Heart right ventricle (tissue), 16 donors: Measurements from ENCODE around the gene SYTL3. TPM values are rescaled to one million over a fixed set of nuclear protein-coding genes. Genes with fewer than 3 reads are reported as not detected.

ENCODE experiments used
- ATAC-seq, 8 donors: fragments of 200-7000 bp; cut with Tn5 transposase; one replicate each; pipeline ENCODE4 v1.9.1; 2020; ENCODE audit warnings: mild to moderate bottlenecking in 8 of 8, moderate library complexity in 8 of 8, moderate number of reproducible peaks in 1 of 8
- DNase-seq, 2 donors: peaks; one replicate each; pipeline ENCODE4 v3.0.0-alpha.2; 2020
- H3K27ac ChIP-seq, 10 donors: fragments of 200-600 bp; sonication (generic) in 2 of 10; one replicate each; pipeline versions ENCODE4 v1.5.0 to v1.8.0; 2020 to 2022; ENCODE audit warnings: mild to moderate bottlenecking in 3 of 10
- H3K27me3 ChIP-seq, 7 donors: fragments of 200-600 bp; one replicate each; pipeline ENCODE4 v1.8.0; 2021 to 2022; ENCODE audit warnings: mild to moderate bottlenecking in 2 of 7
- H3K36me3 ChIP-seq, 9 donors: fragments of 200-600 bp; sonication (generic) in 1 of 9; one replicate each; pipeline versions ENCODE4 v1.5.0 to v1.8.0; 2020 to 2022; ENCODE audit warnings: mild to moderate bottlenecking in 2 of 9
- H3K4me1 ChIP-seq, 9 donors: fragments of 200-600 bp; sonication (generic) in 1 of 9; one replicate each; pipeline versions ENCODE4 v1.5.0 to v1.8.0; 2020 to 2022; ENCODE audit warnings: mild to moderate bottlenecking in 4 of 9
- H3K4me3 ChIP-seq, 10 donors: fragments of 200-600 bp; sonication (generic) in 2 of 10; one replicate each; pipeline versions ENCODE4 v1.5.0 to v1.8.0; 2020 to 2022; ENCODE audit warnings: mild to moderate bottlenecking in 7 of 10, moderate library complexity in 2 of 10
- H3K9me3 ChIP-seq, 11 donors: fragments of 200-600 bp in 10 of 11; sonication (generic) in 2 of 11; one replicate each; pipeline versions ENCODE4 v1.5.0 to v1.8.0; 2013 to 2022; ENCODE audit warnings: mild to moderate bottlenecking in 2 of 11, control low read depth in 1 of 11, moderate library complexity in 1 of 11
- WGBS, 2 donors: extraction: QIAGEN DNeasy Blood & Tissue Kit; methylation state at CpG; one replicate each; pipeline ENCODE4 v1.1.7; 2013; ENCODE audit warnings: inconsistent platforms in 1 of 2; 5-methylcytosine and 5-hydroxymethylcytosine counted together
- intact Hi-C, 10 donors: fragments of 100-400 bp; cut with DNase I; formaldehyde crosslinking; loops; one replicate each; pipeline versions ENCODE4 v1.11.1 to v1.14.2; 2022
- polyA plus RNA-seq, 2 donors: library from polyadenylated mRNA; stranded (reverse); fragments of 200-250 nt; gene quantifications; one replicate each; pipeline ENCODE4 v1.2.3, GENCODE V29; 2013
- total RNA-seq, 10 donors: library from RNA; stranded (reverse); fragmentation: NEBNext Ultra II Directional in 3 of 10; extraction: Animal tissue kit (Norgen Biotek cat#: 25700) in 3 of 10; gene quantifications; one replicate each; pipeline versions ENCODE4 v1.2.1 to v1.2.4, GENCODE V29; 2021 to 2023
- TF ChIP-seq, protein P1 (sequence below), 9 donors: fragments of 200-600 bp; sonication (generic) in 2 of 9; IDR thresholded peaks; one replicate each; pipeline versions ENCODE4 v1.5.0 to v1.8.0; 2021 to 2022; ENCODE audit warnings: antibody characterized with exemption in 9 of 9, mild to moderate bottlenecking in 5 of 9, moderate library complexity in 1 of 9
- donor health status: Arrhythmogenic right ventricular cardiomyopathy.
- donor health status: ischemic (EF 13 %, LVEDD 7.1; RV severe dilation, severe dysfunction).
- donor health status: healthy with polysubstance abuse.
- donor health status: DM: no; HTN: yes; CAD: no.
- donor health status: DM: no; HTN: no; CAD: no.
- donor health status: ischemic (EF 25% LVEDD 6.9; RV normal size, moderate dysfunction).
- donor health status: ischemic (EF 25% LVEDD 5.7; RV mildly dilated, moderate dysfunction).
- donor health status: healthy.
- donor health status: DM: yes; HTN: yes; CAD: no.
- donor health status: Ischemic cardiomyopathy.
- donor health status: ischemic (EF 35%, LVEDD 5.7; RV mildly dilated, moderate dysfunction).
- donor health status: nonischemic (EF 11% LVEDD 7.7; RV severe dilation, severe dysfunction).
- donor health status: DM: yes; HTN: yes; CAD: no.
- donor health status: PGD.
- donor health status: ischemic (EF 29% LVEDD 5.4; RV normal size, mild dysfunction).
- donor health status: nonischemic (EF 23%, LVEDD 6.1; RV moderate dilation, normal function).

The SYTL3 gene
- total and polyA plus RNA-seq, 12 donors = 3.6 to 11.9 (median 8.1) TPM

DNA sequence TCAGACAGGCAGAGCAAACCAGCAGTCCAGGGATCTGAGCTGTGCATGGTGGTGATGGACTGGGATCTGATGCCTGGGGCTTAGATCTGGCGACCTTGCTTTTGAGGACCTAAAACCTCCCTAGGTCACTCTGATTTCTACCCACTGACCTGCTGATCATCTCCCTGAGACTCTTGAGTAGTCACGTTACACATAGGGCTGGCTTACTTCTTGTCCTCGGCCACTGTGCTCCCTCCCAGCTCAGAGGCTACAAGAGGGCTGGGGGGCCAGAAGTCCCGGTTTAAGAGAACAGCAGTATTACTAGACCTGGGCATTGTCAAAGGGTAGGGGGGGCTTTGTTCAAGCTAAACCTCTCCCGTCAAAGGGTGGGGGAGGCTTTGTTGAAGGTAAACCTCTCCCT lies 10.8 kb upstream of the SYTL3 start:
- H3K4me1 ChIP-seq = peaks cover 6 to 53% (median 43%) of the 10 kb centered on the region in 9 donors
- no peaks in the 10 kb centered on the region for H3K27me3 ChIP-seq
- H3K36me3 ChIP-seq = peaks cover 0 to 78% (median 23%) of the 10 kb centered on the region in 9 donors
- TF ChIP-seq, protein P1, sequence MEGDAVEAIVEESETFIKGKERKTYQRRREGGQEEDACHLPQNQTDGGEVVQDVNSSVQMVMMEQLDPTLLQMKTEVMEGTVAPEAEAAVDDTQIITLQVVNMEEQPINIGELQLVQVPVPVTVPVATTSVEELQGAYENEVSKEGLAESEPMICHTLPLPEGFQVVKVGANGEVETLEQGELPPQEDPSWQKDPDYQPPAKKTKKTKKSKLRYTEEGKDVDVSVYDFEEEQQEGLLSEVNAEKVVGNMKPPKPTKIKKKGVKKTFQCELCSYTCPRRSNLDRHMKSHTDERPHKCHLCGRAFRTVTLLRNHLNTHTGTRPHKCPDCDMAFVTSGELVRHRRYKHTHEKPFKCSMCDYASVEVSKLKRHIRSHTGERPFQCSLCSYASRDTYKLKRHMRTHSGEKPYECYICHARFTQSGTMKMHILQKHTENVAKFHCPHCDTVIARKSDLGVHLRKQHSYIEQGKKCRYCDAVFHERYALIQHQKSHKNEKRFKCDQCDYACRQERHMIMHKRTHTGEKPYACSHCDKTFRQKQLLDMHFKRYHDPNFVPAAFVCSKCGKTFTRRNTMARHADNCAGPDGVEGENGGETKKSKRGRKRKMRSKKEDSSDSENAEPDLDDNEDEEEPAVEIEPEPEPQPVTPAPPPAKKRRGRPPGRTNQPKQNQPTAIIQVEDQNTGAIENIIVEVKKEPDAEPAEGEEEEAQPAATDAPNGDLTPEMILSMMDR (IDR thresholded peaks at IDR 0.05) = no peak
- no peak overlapping the region for H3K4me3 ChIP-seq
- 79 to 90% methylated on average over 5 of the region's 5 CpGs for WGBS, 2 donors
- no peaks in the 10 kb centered on the region for H3K9me3 ChIP-seq
- intact Hi-C loops = loop anchor here in 1 of 10 donors (10.0 kb wide), 1 partner anchor 56 kb away; no protein-coding TSS in a partner anchor
- ATAC-seq (no peak), DNase-seq (no peak)
- peak overlapping the region in 1 of 10 donors; percentile 46 for H3K27ac ChIP-seq

DNA sequence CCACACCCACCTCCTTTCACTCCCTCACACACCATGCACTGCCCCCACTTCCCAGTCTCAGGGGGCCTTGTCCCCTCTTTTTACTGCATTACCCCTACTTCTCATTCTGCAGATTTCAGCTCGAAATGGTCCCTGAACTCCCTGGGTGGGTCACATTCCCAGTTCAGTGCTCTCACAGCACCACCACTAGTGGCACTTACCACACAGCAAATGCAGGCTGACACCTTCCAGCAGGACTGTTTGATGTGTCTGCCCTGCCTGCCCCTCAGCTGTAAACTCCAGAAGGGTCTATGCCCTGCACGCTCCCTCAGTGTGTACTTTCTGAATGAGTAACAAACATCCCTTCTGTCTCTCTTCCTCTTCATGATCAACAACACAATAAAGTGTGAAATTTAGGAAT lies 9.3 kb upstream of the SYTL3 start:
- peaks cover 6 to 59% (median 47%) of the 10 kb centered on the region in 9 donors for H3K4me1 ChIP-seq
- H3K27me3 ChIP-seq = no peaks in the 10 kb centered on the region
- WGBS, 2 donors = 88 to 89% methylated on average over 2 of the region's 2 CpGs
- no peaks in the 10 kb centered on the region for H3K9me3 ChIP-seq
- intact Hi-C loops = no loop called here
- no peak for ATAC-seq
- H3K4me3 ChIP-seq = no peak overlapping the region
- TF ChIP-seq, protein P1 (IDR thresholded peaks at IDR 0.05) = no peak
- peak overlapping the region in 2 of 10 donors; percentile 2 to 29 for H3K27ac ChIP-seq
- no peak for DNase-seq
- H3K36me3 ChIP-seq = peaks cover 0 to 63% (median 17%) of the 10 kb centered on the region in 9 donors

DNA sequence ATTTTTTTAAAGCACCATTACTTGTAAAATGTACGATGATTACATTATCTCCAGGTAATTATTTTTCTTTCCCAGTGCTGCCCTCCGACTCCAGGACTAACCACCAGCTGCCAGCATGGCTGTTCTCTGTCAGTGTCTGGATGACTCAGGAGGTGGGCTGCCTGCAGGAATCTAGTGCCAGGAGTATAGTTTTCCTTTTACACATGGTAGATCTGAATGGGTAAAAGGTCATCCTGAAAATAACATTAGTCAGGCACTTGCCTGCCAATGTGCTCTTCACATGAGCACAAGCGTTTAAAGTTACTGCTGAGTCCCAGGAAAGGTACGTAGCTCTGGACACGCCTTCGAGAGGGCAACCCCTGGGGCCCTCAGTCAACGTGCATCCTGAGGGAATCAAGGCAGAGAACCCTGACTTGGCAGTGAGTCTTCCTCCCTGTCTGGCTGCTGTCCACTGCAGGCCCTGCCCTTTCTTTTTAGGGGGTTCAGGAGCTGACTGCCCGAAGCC lies 7.7 kb upstream of the SYTL3 start:
- peaks cover 6 to 61% (median 47%) of the 10 kb centered on the region in 9 donors for H3K4me1 ChIP-seq
- 21 to 34% methylated on average over 8 of the region's 8 CpGs for WGBS, 2 donors
- H3K27ac ChIP-seq = peak overlapping the region; percentile 18 to 100 (median 97)
- ATAC-seq = peak in 7 of 8 donors; percentile 3 to 55 (median 29)
- intact Hi-C loops = no loop called here
- TF ChIP-seq, protein P1 (IDR thresholded peaks at IDR 0.05) = no peak
- peaks cover 0 to 47% (median 4%) of the 10 kb centered on the region in 9 donors for H3K36me3 ChIP-seq
- DNase-seq = peak in 1 of 2 donors; percentile 46
- no peaks in the 10 kb centered on the region for H3K27me3 ChIP-seq
- no peaks in the 10 kb centered on the region for H3K9me3 ChIP-seq
- H3K4me3 ChIP-seq = peak overlapping the region in 6 of 10 donors; percentile 0 to 99 (median 90)

DNA sequence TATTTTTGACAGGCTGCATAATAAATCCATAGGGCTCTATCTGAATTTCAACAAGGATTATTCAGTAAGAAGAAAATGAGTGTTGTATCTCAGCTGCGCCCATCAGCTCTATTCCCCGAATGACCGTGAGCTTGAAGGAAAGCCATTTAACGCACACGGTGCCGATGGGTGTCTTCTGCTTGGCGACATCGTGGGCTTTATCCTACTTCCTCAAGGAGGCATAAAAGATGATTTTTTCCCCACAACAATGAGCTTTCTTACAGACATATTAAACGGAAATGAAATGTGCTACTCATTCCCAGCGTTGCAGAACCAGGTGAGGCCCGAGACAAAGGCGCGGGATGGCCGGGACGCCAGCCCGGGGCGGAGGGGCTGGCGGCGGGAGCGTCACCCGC lies 6.0 kb upstream of the SYTL3 start:
- Histone ChIP-seq H3K4me3 (peak overlapping the region; percentile 75 to 99 (median 92)), H3K27ac (peak overlapping the region; percentile 79 to 100 (median 98)), H3K9me3 (no peaks in the 10 kb centered on the region), H3K27me3 (no peaks in the 10 kb centered on the region), H3K4me1 (peaks cover 6 to 63% (median 39%) of the 10 kb centered on the region in 9 donors), H3K36me3 (peaks cover 0 to 32% (median 0%) of the 10 kb centered on the region in 9 donors)
- WGBS, 2 donors = 1% methylated on average over 21 of the region's 21 CpGs
- peak in 1 of 8 donors; percentile 1 for ATAC-seq
- TF ChIP-seq, protein P1 (IDR thresholded peaks at IDR 0.05) = no peak
- no peak for DNase-seq
- intact Hi-C loops = no loop called here
